PC-9 (cell line): ENCODE measurements around the gene MERTK. TPM values are rescaled to one million over a fixed set of nuclear protein-coding genes. Genes with fewer than 3 reads are reported as not detected.

Source experiments
- BruUV-seq: library from RNA; stranded (reverse); fragments of 400-500 nt; replicated peaks from 2 replicates; lab custom pipeline; 2021; lab: Mats Ljungman, UMichigan
- CTCF ChIA-PET: fragments of 300-600 bp; sonication (Branson Sonifier 250); formaldehyde crosslinking; loops from one replicate; lab custom pipeline; 2022; ENCODE audit warnings: antibody characterized with exemption; lab: Charles Lee
- POLR2A ChIA-PET: fragments of 300-600 bp; sonication (Branson Sonifier 250); formaldehyde crosslinking; loops from one replicate; lab custom pipeline; 2022; ENCODE audit warnings: antibody characterized with exemption; ENCODE audit not compliant: unreplicated experiment; lab: Charles Lee
- DNase-seq, 2 experiments: peaks; one replicate each; pipeline versions ENCODE4 v3.0.0 to v3.0.0-alpha.2; 2015 to 2022; ENCODE audit warnings: mixed read lengths in 1 of 2
- H2AFZ ChIP-seq: fragments of 200-600 bp; sonication (generic); 2 replicates; pipeline ENCODE4 v1.8.1; 2017; ENCODE audit warnings: antibody characterized with exemption
- H3F3A ChIP-seq: fragments of 200-600 bp; sonication (generic); 2 replicates; pipeline ENCODE4 v1.8.1; 2017; ENCODE audit warnings: antibody characterized with exemption, mild to moderate bottlenecking, low read depth; ENCODE audit not compliant: insufficient read depth
- H3K27ac ChIP-seq: fragments of 200-600 bp; sonication (generic); 2 replicates; pipeline ENCODE4 v1.6.1; 2016; ENCODE audit warnings: mixed run types
- H3K27me3 ChIP-seq: fragments of 200-600 bp; sonication (generic); 2 replicates; pipeline ENCODE4 v1.6.1; 2016; ENCODE audit warnings: low read depth, mixed run types; ENCODE audit not compliant: insufficient read depth
- H3K36me3 ChIP-seq: fragments of 200-600 bp; sonication (generic); 2 replicates; pipeline ENCODE4 v1.6.1; 2016; ENCODE audit warnings: low read depth, mixed run types
- H3K4me1 ChIP-seq: fragments of 200-600 bp; sonication (generic); replicated peaks from 2 replicates; pipeline ENCODE4 v1.6.1; 2016; ENCODE audit warnings: mixed run types; ENCODE audit not compliant: insufficient read depth
- H3K4me2 ChIP-seq: fragments of 200-600 bp; sonication (generic); 2 replicates; pipeline ENCODE4 v1.6.1; 2017; ENCODE audit warnings: mixed run types
- H3K4me3 ChIP-seq: fragments of 200-600 bp; sonication (generic); 2 replicates; pipeline ENCODE4 v1.6.1; 2016; ENCODE audit warnings: mixed run types
- H3K79me2 ChIP-seq: fragments of 200-600 bp; sonication (generic); 2 replicates; pipeline ENCODE4 v1.6.1; 2017; ENCODE audit warnings: low read depth, mixed run types
- H3K9me2 ChIP-seq: fragments of 200-600 bp; sonication (generic); 2 replicates; pipeline ENCODE4 v1.8.1; 2017; ENCODE audit warnings: mild to moderate bottlenecking; ENCODE audit not compliant: insufficient read depth
- H3K9me3 ChIP-seq: fragments of 200-600 bp; sonication (generic); 2 replicates; pipeline ENCODE4 v1.8.1; 2016; ENCODE audit warnings: low read depth; ENCODE audit not compliant: insufficient read depth
- H4K20me1 ChIP-seq: fragments of 200-600 bp; sonication (generic); 2 replicates; pipeline ENCODE4 v1.8.1; 2017; ENCODE audit not compliant: insufficient read depth
- CTCF ChIP-seq: fragments of 200-600 bp; sonication (generic); conservative IDR thresholded peaks from 2 replicates; pipeline ENCODE4 v1.6.1; 2017; ENCODE audit warnings: mixed run types, antibody characterized with exemption, mild to moderate bottlenecking, moderate library complexity
- EZH2 ChIP-seq: fragments of 200-600 bp; sonication (generic); IDR thresholded peaks from 2 replicates; pipeline ENCODE4 v1.8.0; 2017; ENCODE audit warnings: antibody characterized with exemption, low read depth
- intact Hi-C: fragments of 100-400 bp; cut with micrococcal nuclease; formaldehyde crosslinking; loops from one replicate; pipeline ENCODE4 v1.10.0; 2022; ENCODE audit not compliant: unreplicated experiment
- total RNA-seq: library from RNA; stranded (reverse); gene quantifications from 2 replicates; pipeline ENCODE4 v1.2.3, GENCODE V29; 2021

Gene MERTK
- total RNA-seq, 1 experiment from 2014 or later: 1.6 TPM

- H3K9me2 ChIP-seq: no peaks in the 10 kb centered on the region
- no peaks in the 10 kb centered on the region for H3K9me3 ChIP-seq
- no peak overlapping the region for H3K4me3 ChIP-seq
- no peak for DNase-seq
- no peaks in the 10 kb centered on the region for H3K27me3 ChIP-seq
- ChIA-PET CTCF (no interaction called here), POLR2A (no interaction called here)
- intact Hi-C loops: no loop called here
- H3K36me3 ChIP-seq: no peaks in the 10 kb centered on the region
- no peak for TF ChIP-seq CTCF
- TF ChIP-seq EZH2: no peak
- H3F3A ChIP-seq: peaks cover 5% of the 10 kb centered on the region; the same call in 1 of the 2 replicates
- no peaks in the 10 kb centered on the region for H4K20me1 ChIP-seq
- no peak overlapping the region for H2AFZ ChIP-seq
- H3K4me2 ChIP-seq: no peak overlapping the region
- no peak overlapping the region for H3K27ac ChIP-seq
- no TSS peak for BruUV-seq
- H3K79me2 ChIP-seq: no peaks in the 10 kb centered on the region
- H3K4me1 ChIP-seq: peaks cover 31% of the 10 kb centered on the region
Observed at GRCh38 chr2:111917106-111917505, 18.7 kb downstream of the MERTK start.

DNA sequence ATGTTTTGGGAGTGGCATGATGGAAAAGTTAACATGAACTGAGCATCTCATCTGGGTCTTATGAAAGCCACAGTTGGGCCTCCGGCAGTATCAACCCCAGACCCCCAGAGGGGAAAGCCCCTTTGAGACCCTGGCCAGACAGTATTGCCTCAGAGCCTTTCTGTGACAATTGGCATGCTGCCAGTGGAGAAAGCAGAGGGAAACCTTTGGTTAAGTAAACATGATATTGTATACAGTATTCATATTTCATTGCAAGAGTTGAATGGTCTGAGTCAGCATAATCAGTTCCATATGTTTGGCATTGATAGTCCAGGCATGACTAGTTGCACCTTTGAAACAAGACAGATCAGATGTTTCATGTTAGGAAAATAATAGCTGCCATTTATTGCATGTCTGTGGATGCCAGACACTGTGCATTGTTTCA, 20.0 kb downstream of the MERTK start:
- Histone ChIP-seq H2AFZ (no peak overlapping the region), H4K20me1 (no peaks in the 10 kb centered on the region), H3K79me2 (no peaks in the 10 kb centered on the region), H3K9me2 (no peaks in the 10 kb centered on the region), H3K36me3 (no peaks in the 10 kb centered on the region), H3F3A (0 out of 2 replicates have a peak, but pooled peaks cover 5% of the 10 kb centered on the region), H3K9me3 (no peaks in the 10 kb centered on the region), H3K27ac (no peak overlapping the region), H3K4me1 (peaks cover 31% of the 10 kb centered on the region), H3K4me2 (no peak overlapping the region), H3K4me3 (no peak overlapping the region), H3K27me3 (no peaks in the 10 kb centered on the region)
- intact Hi-C loops: no loop called here
- no peak for DNase-seq
- ChIA-PET POLR2A (interaction anchor here (0.6 kb wide), 1 partner anchor 10 kb away, joined by 9 read pairs; no protein-coding TSS in a partner anchor), CTCF (interaction anchor here (0.6 to 0.7 kb wide), 2 partner anchors 31 to 219 kb away, joined by 4 to 5 read pairs; no protein-coding TSS in a partner anchor)
- TF ChIP-seq EZH2 (no peak), CTCF (no peak)
- no TSS peak for BruUV-seq

DNA sequence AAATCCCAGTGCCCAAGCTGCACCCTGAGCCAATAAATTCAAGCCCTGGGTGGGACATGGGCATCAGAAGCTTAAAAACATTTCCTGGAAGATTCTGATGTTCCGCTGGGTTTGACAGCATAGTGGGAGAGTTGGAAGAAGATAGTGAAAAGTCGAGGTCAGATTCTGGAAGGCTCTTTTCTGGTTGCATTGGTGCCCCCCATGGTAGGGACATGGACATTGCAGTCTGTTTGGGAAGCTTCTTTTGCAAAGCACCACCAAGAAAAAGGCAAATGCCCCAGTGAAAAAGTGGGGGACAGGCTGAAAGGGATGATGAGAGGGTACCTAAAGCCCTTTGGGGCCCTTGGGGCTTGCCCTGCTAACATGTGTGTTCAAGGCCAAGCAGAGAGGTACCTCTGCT, 21.0 kb downstream of the MERTK start:
- no peak for DNase-seq
- no peaks in the 10 kb centered on the region for H4K20me1 ChIP-seq
- no peaks in the 10 kb centered on the region for H3K36me3 ChIP-seq
- ChIA-PET CTCF (interaction anchor here (0.6 kb wide), 1 partner anchor 49 kb away, joined by 3 read pairs; no protein-coding TSS in a partner anchor), POLR2A (interaction anchor here (0.6 kb wide), 1 partner anchor 27 kb away, joined by 3 read pairs; no protein-coding TSS in a partner anchor)
- H2AFZ ChIP-seq: no peak overlapping the region
- H3K27me3 ChIP-seq: no peaks in the 10 kb centered on the region
- peak overlapping the region; percentile 54 for H3K4me2 ChIP-seq
- TF ChIP-seq EZH2 (no peak), CTCF (0 out of 2 replicates have a peak, but pooled peaks have one; percentile 19)
- H3K4me1 ChIP-seq: peaks cover 35% of the 10 kb centered on the region
- H3K79me2 ChIP-seq: no peaks in the 10 kb centered on the region
- H3K4me3 ChIP-seq: no peak overlapping the region
- H3K27ac ChIP-seq: peak overlapping the region; percentile 59
- no peaks in the 10 kb centered on the region for H3K9me2 ChIP-seq
- intact Hi-C loops: no loop called here
- 0 out of 2 replicates have a peak, but pooled peaks cover 5% of the 10 kb centered on the region for H3F3A ChIP-seq
- no peaks in the 10 kb centered on the region for H3K9me3 ChIP-seq
- BruUV-seq: no TSS peak
